GM12872 (cell line): ENCODE data around the gene PNLIP.

ENCODE experiments used
- TF ChIP-seq, protein P1 (sequence below): IDR thresholded peaks from 3 replicates; pipeline ENCODE4 v1.5.1; 2011; ENCODE audit warnings: low read depth, mild to moderate bottlenecking, low read length, moderate library complexity; ENCODE audit not compliant: insufficient read depth

Gene PNLIP

GRCh38 chr10:116594525-116595035, 48.8 kb downstream of the PNLIP start:
- TF ChIP-seq, protein P1, sequence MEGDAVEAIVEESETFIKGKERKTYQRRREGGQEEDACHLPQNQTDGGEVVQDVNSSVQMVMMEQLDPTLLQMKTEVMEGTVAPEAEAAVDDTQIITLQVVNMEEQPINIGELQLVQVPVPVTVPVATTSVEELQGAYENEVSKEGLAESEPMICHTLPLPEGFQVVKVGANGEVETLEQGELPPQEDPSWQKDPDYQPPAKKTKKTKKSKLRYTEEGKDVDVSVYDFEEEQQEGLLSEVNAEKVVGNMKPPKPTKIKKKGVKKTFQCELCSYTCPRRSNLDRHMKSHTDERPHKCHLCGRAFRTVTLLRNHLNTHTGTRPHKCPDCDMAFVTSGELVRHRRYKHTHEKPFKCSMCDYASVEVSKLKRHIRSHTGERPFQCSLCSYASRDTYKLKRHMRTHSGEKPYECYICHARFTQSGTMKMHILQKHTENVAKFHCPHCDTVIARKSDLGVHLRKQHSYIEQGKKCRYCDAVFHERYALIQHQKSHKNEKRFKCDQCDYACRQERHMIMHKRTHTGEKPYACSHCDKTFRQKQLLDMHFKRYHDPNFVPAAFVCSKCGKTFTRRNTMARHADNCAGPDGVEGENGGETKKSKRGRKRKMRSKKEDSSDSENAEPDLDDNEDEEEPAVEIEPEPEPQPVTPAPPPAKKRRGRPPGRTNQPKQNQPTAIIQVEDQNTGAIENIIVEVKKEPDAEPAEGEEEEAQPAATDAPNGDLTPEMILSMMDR: no peak

GRCh38 chr10:116596062-116596461, 50.3 kb downstream of the PNLIP start:
- TF ChIP-seq, protein P1: no peak

DNA sequence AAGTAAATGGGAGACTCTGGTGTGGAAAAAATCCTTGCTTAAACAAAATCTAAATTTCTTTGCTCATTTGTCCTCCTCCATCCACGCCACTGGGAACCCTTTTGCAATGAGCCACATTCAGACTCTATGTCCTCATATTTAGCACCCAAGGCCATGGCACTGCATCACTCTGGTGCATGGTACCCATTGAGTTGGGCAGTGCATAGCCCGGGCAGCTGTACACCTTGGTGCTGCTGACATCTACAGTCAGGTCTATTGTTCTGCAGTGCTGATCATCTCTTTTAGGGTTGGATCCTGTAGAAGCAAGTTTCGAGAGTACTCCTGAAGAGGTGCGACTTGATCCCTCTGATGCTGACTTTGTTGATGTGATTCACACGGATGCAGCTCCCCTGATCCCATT, 51.8 kb downstream of the PNLIP start:
- TF ChIP-seq, protein P1: no peak

DNA sequence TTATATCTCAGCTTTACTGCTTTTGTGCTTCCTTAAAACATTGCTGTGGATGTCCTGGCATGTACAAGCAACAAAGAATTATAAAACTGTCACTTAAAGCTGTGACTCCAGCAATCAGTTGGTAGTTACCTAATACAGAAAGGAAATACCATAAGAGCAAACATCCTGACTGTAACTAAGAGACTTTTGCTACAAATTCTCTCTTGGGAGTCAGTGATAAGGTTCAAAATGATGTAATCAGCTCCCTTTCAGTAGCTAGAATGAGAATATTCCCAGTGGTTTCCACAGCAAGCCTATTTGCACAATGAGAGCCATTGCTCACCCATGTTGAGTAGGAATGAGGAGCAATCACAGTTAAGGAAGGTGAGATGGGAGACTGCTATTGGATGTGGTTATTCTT, 52.6 kb downstream of the PNLIP start:
- TF ChIP-seq, protein P1: no peak

DNA sequence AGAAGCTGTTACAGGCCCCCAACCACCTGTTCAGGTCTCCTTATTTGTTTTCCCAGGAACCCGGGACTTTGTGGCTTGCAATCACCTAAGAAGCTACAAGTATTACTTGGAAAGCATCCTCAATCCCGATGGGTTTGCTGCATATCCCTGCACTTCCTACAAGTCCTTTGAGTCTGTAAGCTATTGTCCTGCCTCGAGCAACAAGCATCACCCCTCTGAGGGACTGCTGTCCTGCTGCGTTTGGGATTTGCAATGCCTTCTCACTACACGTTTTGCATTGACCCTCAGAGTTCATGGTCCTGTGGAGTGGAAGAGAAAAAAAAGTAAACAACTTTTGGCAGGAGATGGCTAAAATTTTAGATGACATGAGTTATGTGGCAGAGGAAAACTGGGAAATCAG, 54.3 kb downstream of the PNLIP start:
- TF ChIP-seq, protein P1: no peak

DNA sequence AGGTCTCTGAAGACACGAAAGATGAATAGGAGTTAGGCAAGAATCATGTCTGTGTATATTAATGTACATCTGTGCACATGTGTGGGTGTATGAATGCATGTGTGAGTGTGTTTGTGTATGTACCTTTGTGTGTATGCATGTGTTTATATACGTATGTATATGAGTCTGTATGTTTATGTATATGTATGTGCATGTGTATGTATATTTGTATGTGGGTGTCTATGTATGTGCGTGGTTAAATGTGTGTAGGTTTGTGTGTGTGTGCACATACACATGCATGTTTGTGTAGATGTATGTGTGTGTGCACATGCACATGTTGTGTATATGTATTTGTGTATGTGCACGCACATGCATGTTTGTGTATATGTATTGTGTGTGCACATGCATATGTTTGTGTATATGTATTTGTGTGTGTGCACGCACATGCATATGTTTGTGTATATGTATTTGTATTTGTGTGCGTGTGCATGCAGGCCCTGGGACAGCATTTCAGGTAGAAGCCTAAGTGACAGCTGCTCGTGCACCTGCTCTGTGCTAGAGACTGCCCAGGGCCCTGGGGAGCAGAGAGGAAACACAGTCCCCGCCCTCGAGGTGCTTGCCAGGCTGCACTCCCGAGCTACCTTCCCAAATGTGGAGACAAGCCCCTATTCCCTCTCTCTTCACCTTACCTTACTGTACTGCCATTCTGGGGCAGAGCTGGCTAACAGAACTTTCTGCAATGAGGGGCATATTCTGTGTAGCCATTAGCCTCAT, 57.1 kb downstream of the PNLIP start:
- TF ChIP-seq, protein P1: no peak

GRCh38 chr10:116606061-116606483, 60.3 kb downstream of the PNLIP start:
- TF ChIP-seq, protein P1: no peak
